H9 (cell line): ENCODE measurements around the gene ENPP7. TPM values are rescaled to one million over a fixed set of nuclear protein-coding genes. Genes with fewer than 3 reads are reported as not detected.

Experiments used
- DNase-seq: peaks from one replicate; pipeline ENCODE4 v3.0.0-alpha.2; 2017
- H2AFZ ChIP-seq: one replicate; pipeline ENCODE4 v1.6.1; 2013; ENCODE audit warnings: mild to moderate bottlenecking, low read length, control low read depth, moderate library complexity
- H2AK5ac ChIP-seq: 2 replicates; pipeline ENCODE4 v1.6.1; 2013; ENCODE audit warnings: low read length, control low read depth, mixed read lengths; ENCODE audit not compliant: insufficient read length
- H2BK120ac ChIP-seq: one replicate; pipeline ENCODE4 v1.6.1; 2013; ENCODE audit warnings: low read depth, mild to moderate bottlenecking, low read length, control low read depth, inconsistent platforms; ENCODE audit not compliant: poor library complexity, severe bottlenecking
- H2BK12ac ChIP-seq: 2 replicates; pipeline ENCODE4 v1.6.1; 2013; ENCODE audit warnings: low read length, control low read depth, mixed read lengths, low read depth; ENCODE audit not compliant: insufficient read length
- H2BK15ac ChIP-seq: 2 replicates; pipeline ENCODE4 v1.6.1; 2013; ENCODE audit warnings: low read depth, low read length, control low read depth
- H2BK20ac ChIP-seq: one replicate; pipeline ENCODE4 v1.6.1; 2013; ENCODE audit warnings: low read depth, mild to moderate bottlenecking, low read length, control low read depth, inconsistent platforms; ENCODE audit not compliant: poor library complexity, severe bottlenecking
- H2BK5ac ChIP-seq: 2 replicates; pipeline ENCODE4 v1.6.1; 2013; ENCODE audit warnings: low read length, control low read depth, mixed read lengths; ENCODE audit not compliant: insufficient read length
- H3K14ac ChIP-seq: 2 replicates; pipeline ENCODE4 v1.6.1; 2013; ENCODE audit warnings: low read length, control low read depth; ENCODE audit not compliant: insufficient read depth
- H3K18ac ChIP-seq: 2 replicates; pipeline ENCODE4 v1.6.1; 2013; ENCODE audit warnings: low read depth, mild to moderate bottlenecking, mixed read lengths, low read length, control low read depth; ENCODE audit not compliant: insufficient read length
- H3K23ac ChIP-seq: 2 replicates; pipeline ENCODE4 v1.6.1; 2013; ENCODE audit warnings: low read length, control low read depth, mixed read lengths, low read depth; ENCODE audit not compliant: insufficient read length
- H3K23me2 ChIP-seq: 2 replicates; pipeline ENCODE4 v1.6.1; 2013; ENCODE audit warnings: low read depth, mild to moderate bottlenecking, mixed read lengths, low read length, control low read depth; ENCODE audit not compliant: insufficient read length, poor library complexity, severe bottlenecking
- H3K27ac ChIP-seq: 2 replicates; pipeline ENCODE4 v1.5.1; 2013; ENCODE audit warnings: low read length, control low read depth, mixed read lengths, low read depth; ENCODE audit not compliant: insufficient read length
- H3K27me3 ChIP-seq: 2 replicates; pipeline ENCODE4 v1.6.1; 2013; ENCODE audit warnings: low read length, control low read depth, inconsistent platforms; ENCODE audit not compliant: insufficient read depth
- H3K4ac ChIP-seq: 2 replicates; pipeline ENCODE4 v1.6.1; 2013; ENCODE audit warnings: low read depth, mild to moderate bottlenecking, control low read depth, inconsistent platforms, low read length, moderate library complexity
- H3K4me1 ChIP-seq: 2 replicates; pipeline ENCODE4 v1.6.1; 2013; ENCODE audit warnings: low read length, control low read depth, inconsistent platforms; ENCODE audit not compliant: insufficient read depth
- H3K4me2 ChIP-seq: 2 replicates; pipeline ENCODE4 v1.6.1; 2013; ENCODE audit warnings: low read length, control low read depth, mixed read lengths; ENCODE audit not compliant: insufficient read length, insufficient read depth
- H3K56ac ChIP-seq: 2 replicates; pipeline ENCODE4 v1.6.1; 2013; ENCODE audit warnings: low read depth, mild to moderate bottlenecking, mixed read lengths, low read length, control low read depth; ENCODE audit not compliant: insufficient read length
- H3K79me1 ChIP-seq: 2 replicates; pipeline ENCODE4 v1.6.1; 2013; ENCODE audit warnings: low read depth, mild to moderate bottlenecking, moderate library complexity, low read length, control low read depth, inconsistent platforms; ENCODE audit not compliant: insufficient read depth, poor library complexity, severe bottlenecking
- H3K79me2 ChIP-seq: 2 replicates; pipeline ENCODE4 v1.6.1; 2013; ENCODE audit warnings: low read length, control low read depth, inconsistent platforms; ENCODE audit not compliant: insufficient read depth
- H3K9ac ChIP-seq: 2 replicates; pipeline ENCODE4 v1.6.1; 2013; ENCODE audit warnings: low read length, control low read depth, mixed read lengths; ENCODE audit not compliant: insufficient read length; ENCODE audit errors: extremely low read depth
- H3K9me3 ChIP-seq: one replicate; pipeline ENCODE4 v1.6.1; 2013; ENCODE audit warnings: low read depth, low read length, inconsistent platforms; ENCODE audit not compliant: control insufficient read depth
- H3T11ph ChIP-seq: one replicate; pipeline ENCODE4 v1.6.1; 2013; ENCODE audit warnings: mild to moderate bottlenecking, low read length, control low read depth, inconsistent platforms
- H4K20me1 ChIP-seq: one replicate; pipeline ENCODE4 v1.6.1; 2013; ENCODE audit not compliant: control insufficient read depth, insufficient read length, insufficient read depth
- H4K5ac ChIP-seq: 2 replicates; pipeline ENCODE4 v1.6.1; 2013; ENCODE audit warnings: low read depth, mild to moderate bottlenecking, mixed read lengths, low read length, control low read depth; ENCODE audit not compliant: insufficient read length
- H4K8ac ChIP-seq: replicated peaks from 2 replicates; pipeline ENCODE4 v1.6.1; 2013; ENCODE audit warnings: low read length, control low read depth, mixed read lengths, low read depth; ENCODE audit not compliant: insufficient read length
- H4K91ac ChIP-seq: 2 replicates; pipeline ENCODE4 v1.6.1; 2013; ENCODE audit warnings: low read depth, mild to moderate bottlenecking, moderate library complexity, mixed read lengths, low read length, control low read depth; ENCODE audit not compliant: insufficient read length
- H3K27ac Mint-ChIP-seq, 3 experiments: 2 replicates in 2 of 3; 3 replicates in 1 of 3; pipeline ENCODE4 v1.8.0; 2020 to 2021; ENCODE audit warnings: mixed read lengths in 3 of 3, mild to moderate bottlenecking in 1 of 3, moderate library complexity in 1 of 3
- H3K27me3 Mint-ChIP-seq: 2 replicates; pipeline ENCODE4 v1.8.0; 2021; ENCODE audit warnings: low read depth, mild to moderate bottlenecking, moderate library complexity, mixed read lengths
- H3K36me3 Mint-ChIP-seq, 3 experiments: 2 replicates in 2 of 3; 3 replicates in 1 of 3; pipeline ENCODE4 v1.8.0; 2020 to 2021; ENCODE audit warnings: low read depth in 3 of 3, mixed read lengths in 3 of 3; ENCODE audit not compliant: insufficient read depth in 1 of 3
- H3K4me1 Mint-ChIP-seq, 2 experiments: 2 replicates each; pipeline ENCODE4 v1.8.0; 2020; ENCODE audit warnings: mixed read lengths in 2 of 2
- H3K4me3 Mint-ChIP-seq, 2 experiments: 2 replicates in 1 of 2; 3 replicates in 1 of 2; pipeline ENCODE4 v1.8.0; 2020 to 2021; ENCODE audit warnings: mild to moderate bottlenecking in 2 of 2, mixed read lengths in 2 of 2, moderate library complexity in 1 of 2
- H3K9me3 Mint-ChIP-seq, 2 experiments: 2 replicates in 1 of 2; 3 replicates in 1 of 2; pipeline ENCODE4 v1.8.0; 2020; ENCODE audit warnings: mild to moderate bottlenecking in 2 of 2, mixed read lengths in 2 of 2, moderate library complexity in 1 of 2
- WGBS: extraction: QIAGEN DNeasy Blood & Tissue Kit; methylation state at CpG from one replicate; pipeline ENCODE4 v1.1.7; 2013; ENCODE audit warnings: missing lambda C conversion rate, low lambda C conversion rate, mixed read lengths; ENCODE audit not compliant: insufficient read length; ENCODE audit errors: extremely low coverage; 5-methylcytosine and 5-hydroxymethylcytosine counted together
- total RNA-seq: library from RNA; stranded (reverse); gene quantifications from 2 replicates; pipeline ENCODE4 v1.2.1, GENCODE V29; 2021
- TF ChIP-seq, protein P1 (sequence below): fragments of 200-600 bp; sonication (generic); conservative IDR thresholded peaks from 3 replicates; pipeline ENCODE4 v1.8.0; 2021; ENCODE audit warnings: antibody characterized with exemption, mild to moderate bottlenecking

ENPP7 gene
- total RNA-seq, 1 experiment from 2014 or later: not detected

DNA sequence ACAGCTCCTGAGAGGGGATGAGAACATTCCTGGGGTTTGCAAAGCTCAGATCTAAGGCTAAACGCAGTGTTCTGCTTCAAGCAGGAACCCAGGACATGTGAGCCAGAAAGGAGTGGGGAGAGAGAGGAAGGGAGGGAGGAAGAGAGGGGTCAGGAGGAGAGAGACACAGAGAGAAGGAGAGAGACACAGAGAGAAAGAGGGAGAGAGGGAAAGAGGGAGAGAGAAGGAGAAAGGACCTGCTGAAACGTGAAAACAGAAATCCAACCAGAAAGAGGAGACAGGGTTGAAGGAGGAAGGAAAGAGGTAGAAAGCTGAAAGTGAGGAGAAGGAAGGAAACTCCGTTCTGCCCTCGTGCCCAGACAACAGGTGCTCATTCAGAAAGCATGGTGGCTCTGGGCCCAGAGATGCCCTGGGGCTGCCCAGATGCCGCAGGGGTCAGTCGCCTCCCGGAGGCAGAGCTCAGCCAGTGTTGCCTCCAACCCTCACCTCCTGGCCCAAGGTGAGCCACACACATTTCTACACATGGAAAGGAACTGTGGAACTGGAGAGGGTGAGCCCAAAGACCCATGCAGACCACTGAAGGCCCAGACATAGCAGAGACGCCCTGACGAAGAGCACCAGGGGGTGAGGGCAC lies 49.0 kb upstream of the ENPP7 start:
- Histone ChIP-seq H3K79me2 (no peaks in the 10 kb centered on the region), H3K23me2 (no peaks in the 10 kb centered on the region), H3K4me1 (no peaks in the 10 kb centered on the region), H2BK5ac (no peak overlapping the region), H3K9ac (no peak overlapping the region), H3T11ph (no peak overlapping the region), H3K23ac (no peak overlapping the region), H2AK5ac (no peak overlapping the region), H3K14ac (no peak overlapping the region), H4K91ac (no peak overlapping the region), H4K5ac (peak overlapping the region; percentile 54), H3K56ac (no peak overlapping the region), H3K9me3 (no peaks in the 10 kb centered on the region), H2AFZ (no peak overlapping the region), H3K4me2 (no peak overlapping the region), H3K27ac (no peak overlapping the region), H3K4ac (no peak overlapping the region), H2BK12ac (no peak overlapping the region), H3K79me1 (no peaks in the 10 kb centered on the region), H3K27me3 (no peaks in the 10 kb centered on the region), H2BK20ac (no peak overlapping the region), H4K20me1 (no peaks in the 10 kb centered on the region), H2BK15ac (no peak overlapping the region), H3K18ac (no peak overlapping the region), H4K8ac (no peak overlapping the region), H2BK120ac (no peak overlapping the region)
- no CpG with 5 or more reads among the region's 9 CpGs for WGBS
- peaks cover 20% of the 10 kb centered on the region for H3K27me3 Mint-ChIP-seq
- H3K4me3 Mint-ChIP-seq: no peak overlapping the region
- no peaks in the 10 kb centered on the region for H3K36me3 Mint-ChIP-seq
- H3K9me3 Mint-ChIP-seq: no peaks in the 10 kb centered on the region; a peak in 1 of 5 replicates
- DNase-seq: no peak
- H3K4me1 Mint-ChIP-seq: peaks cover 6 to 22% of the 10 kb centered on the region in 2 experiments
- no peak overlapping the region for H3K27ac Mint-ChIP-seq
- TF ChIP-seq, protein P1, sequence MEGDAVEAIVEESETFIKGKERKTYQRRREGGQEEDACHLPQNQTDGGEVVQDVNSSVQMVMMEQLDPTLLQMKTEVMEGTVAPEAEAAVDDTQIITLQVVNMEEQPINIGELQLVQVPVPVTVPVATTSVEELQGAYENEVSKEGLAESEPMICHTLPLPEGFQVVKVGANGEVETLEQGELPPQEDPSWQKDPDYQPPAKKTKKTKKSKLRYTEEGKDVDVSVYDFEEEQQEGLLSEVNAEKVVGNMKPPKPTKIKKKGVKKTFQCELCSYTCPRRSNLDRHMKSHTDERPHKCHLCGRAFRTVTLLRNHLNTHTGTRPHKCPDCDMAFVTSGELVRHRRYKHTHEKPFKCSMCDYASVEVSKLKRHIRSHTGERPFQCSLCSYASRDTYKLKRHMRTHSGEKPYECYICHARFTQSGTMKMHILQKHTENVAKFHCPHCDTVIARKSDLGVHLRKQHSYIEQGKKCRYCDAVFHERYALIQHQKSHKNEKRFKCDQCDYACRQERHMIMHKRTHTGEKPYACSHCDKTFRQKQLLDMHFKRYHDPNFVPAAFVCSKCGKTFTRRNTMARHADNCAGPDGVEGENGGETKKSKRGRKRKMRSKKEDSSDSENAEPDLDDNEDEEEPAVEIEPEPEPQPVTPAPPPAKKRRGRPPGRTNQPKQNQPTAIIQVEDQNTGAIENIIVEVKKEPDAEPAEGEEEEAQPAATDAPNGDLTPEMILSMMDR: no peak
